Ovary (tissue), 9 donors: ENCODE measurements around the gene RUNX2. TPM values are rescaled to one million over a fixed set of nuclear protein-coding genes. Genes with fewer than 3 reads are reported as not detected.

Experiments used
- DNase-seq, 5 donors: peaks; one replicate each; pipeline ENCODE4 v3.0.0-alpha.2; 2019 to 2020
- H3K27ac ChIP-seq, 2 donors: fragments of 200-600 bp; one replicate each; pipeline versions ENCODE4 v1.5.1 to v1.8.0; 2019 to 2022
- H3K27me3 ChIP-seq: fragments of 200-600 bp; one replicate; pipeline ENCODE4 v1.8.0; 2022
- H3K36me3 ChIP-seq: fragments of 200-600 bp; sonication (generic); one replicate; pipeline ENCODE4 v1.5.1; 2019
- H3K4me1 ChIP-seq: one replicate; pipeline ENCODE4 v1.8.1; 2013; ENCODE audit warnings: mild to moderate bottlenecking, moderate library complexity; ENCODE audit not compliant: insufficient read depth
- H3K4me3 ChIP-seq: fragments of 200-600 bp; sonication (generic); one replicate; pipeline ENCODE4 v1.5.1; 2017
- H3K9me3 ChIP-seq, 2 donors: fragments of 200-600 bp in 1 of 2; sonication (generic) in 1 of 2; one replicate each; pipeline versions ENCODE4 v1.5.1 to v1.8.1; 2013 to 2019; ENCODE audit warnings: mild to moderate bottlenecking in 1 of 2, moderate library complexity in 1 of 2
- EP300 ChIP-seq: sonication (generic); formaldehyde crosslinking; IDR thresholded peaks from one replicate; pipeline ENCODE4 v1.6.1; 2017; ENCODE audit warnings: antibody characterized with exemption
- POLR2A ChIP-seq: fragments of 450-650 bp; IDR thresholded peaks from one replicate; pipeline ENCODE4 v1.6.1; 2017; ENCODE audit warnings: antibody characterized with exemption, mild to moderate bottlenecking, moderate library complexity
- WGBS, 3 donors: extraction: QIAGEN DNeasy Blood & Tissue Kit in 1 of 3; methylation state at CpG; one replicate each; pipeline versions ENCODE4 v1.1.5 to v1.1.7; 2013 to 2017; 5-methylcytosine and 5-hydroxymethylcytosine counted together
- intact Hi-C, 4 donors: fragments of 100-400 bp; cut with DNase I; formaldehyde crosslinking; loops; one replicate each; pipeline versions ENCODE4 v1.11.0 to v1.15.1; 2022 to 2023
- polyA plus RNA-seq, 2 donors: library from polyadenylated mRNA; stranded (reverse); fragments of 200-250 nt in 1 of 2; fragments of 350-450 nt in 1 of 2; fragmentation: Illumina TruSeq in 1 of 2; extraction: RNeasy Lipid Tissue Mini Kit (QIAGEN cat#74804) in 1 of 2; gene quantifications; one replicate each; pipeline ENCODE4 v1.2.3, GENCODE V29; 2013 to 2014
- total RNA-seq, 7 donors: library from RNA; depleted of rRNA in 2 of 7; stranded (reverse); fragments of >200 nt in 2 of 7; fragmentation: NEBNext Ultra II Directional in 3 of 7; extraction: Animal tissue kit (Norgen Biotek cat#: 25700) in 3 of 7; gene quantifications; one replicate each; pipeline versions ENCODE4 v1.1.0 to v1.2.4, GENCODE V29; 2016 to 2023
- TF ChIP-seq, protein P1 (sequence below), 3 donors: fragments of 450-650 bp in 2 of 3; fragments of 200-600 bp in 1 of 3; IDR thresholded peaks; one replicate each; pipeline versions ENCODE4 v1.5.1 to v1.8.0; 2016 to 2022; ENCODE audit warnings: antibody characterized with exemption in 3 of 3, mild to moderate bottlenecking in 1 of 3
- donor health status: DM: no; HTN: no; CAD: no; lungs with moderate emphysema.
- donor health status: DM: no; HTN: no; CAD: no.
- donor health status: Bipolar disorder and iron deficiency.
- donor health status: DM: yes; HTN: yes; CAD: no.
- donor health status: DM: no; HTN: no; CAD: no.
- donor health status: DM: yes; HTN: yes; CAD: no.

Gene RUNX2
- total and polyA plus RNA-seq, 9 donors: 1.1 to 25.2 (median 3.3) TPM

DNA sequence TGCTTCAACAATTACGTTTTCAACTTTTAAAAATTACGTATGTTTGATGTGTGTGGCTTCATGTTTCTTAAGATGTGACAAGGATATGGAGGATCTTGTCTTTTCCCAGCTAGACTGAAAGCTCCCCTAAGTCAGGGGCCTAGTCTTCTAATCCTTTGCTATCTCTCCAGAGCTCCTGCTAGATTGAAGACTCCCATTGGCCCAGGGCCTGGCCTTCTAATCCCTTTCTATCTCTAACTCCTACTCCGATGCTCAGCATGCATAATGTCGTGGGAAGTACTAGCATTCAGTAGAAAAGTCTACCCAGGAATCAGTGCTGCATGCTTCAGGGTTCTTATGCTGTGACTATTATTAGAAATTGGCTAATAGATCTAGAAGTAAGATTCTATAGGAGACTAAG lies 194.4 kb downstream of the RUNX2 start:
- Histone ChIP-seq H3K9me3 (no peaks in the 10 kb centered on the region), H3K27ac (no peak overlapping the region), H3K27me3 (no peaks in the 10 kb centered on the region), H3K4me1 (no peaks in the 10 kb centered on the region), H3K36me3 (no peaks in the 10 kb centered on the region), H3K4me3 (no peak overlapping the region)
- TF ChIP-seq, protein P1, sequence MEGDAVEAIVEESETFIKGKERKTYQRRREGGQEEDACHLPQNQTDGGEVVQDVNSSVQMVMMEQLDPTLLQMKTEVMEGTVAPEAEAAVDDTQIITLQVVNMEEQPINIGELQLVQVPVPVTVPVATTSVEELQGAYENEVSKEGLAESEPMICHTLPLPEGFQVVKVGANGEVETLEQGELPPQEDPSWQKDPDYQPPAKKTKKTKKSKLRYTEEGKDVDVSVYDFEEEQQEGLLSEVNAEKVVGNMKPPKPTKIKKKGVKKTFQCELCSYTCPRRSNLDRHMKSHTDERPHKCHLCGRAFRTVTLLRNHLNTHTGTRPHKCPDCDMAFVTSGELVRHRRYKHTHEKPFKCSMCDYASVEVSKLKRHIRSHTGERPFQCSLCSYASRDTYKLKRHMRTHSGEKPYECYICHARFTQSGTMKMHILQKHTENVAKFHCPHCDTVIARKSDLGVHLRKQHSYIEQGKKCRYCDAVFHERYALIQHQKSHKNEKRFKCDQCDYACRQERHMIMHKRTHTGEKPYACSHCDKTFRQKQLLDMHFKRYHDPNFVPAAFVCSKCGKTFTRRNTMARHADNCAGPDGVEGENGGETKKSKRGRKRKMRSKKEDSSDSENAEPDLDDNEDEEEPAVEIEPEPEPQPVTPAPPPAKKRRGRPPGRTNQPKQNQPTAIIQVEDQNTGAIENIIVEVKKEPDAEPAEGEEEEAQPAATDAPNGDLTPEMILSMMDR (IDR thresholded peaks at IDR 0.05): no peak
- TF ChIP-seq EP300 (no peak), POLR2A (no peak)
- WGBS, 3 donors: 93 to 94% (median 94%) methylated on average over 4 of the region's 4 CpGs
- DNase-seq: no peak
- intact Hi-C loops: no loop called here

DNA sequence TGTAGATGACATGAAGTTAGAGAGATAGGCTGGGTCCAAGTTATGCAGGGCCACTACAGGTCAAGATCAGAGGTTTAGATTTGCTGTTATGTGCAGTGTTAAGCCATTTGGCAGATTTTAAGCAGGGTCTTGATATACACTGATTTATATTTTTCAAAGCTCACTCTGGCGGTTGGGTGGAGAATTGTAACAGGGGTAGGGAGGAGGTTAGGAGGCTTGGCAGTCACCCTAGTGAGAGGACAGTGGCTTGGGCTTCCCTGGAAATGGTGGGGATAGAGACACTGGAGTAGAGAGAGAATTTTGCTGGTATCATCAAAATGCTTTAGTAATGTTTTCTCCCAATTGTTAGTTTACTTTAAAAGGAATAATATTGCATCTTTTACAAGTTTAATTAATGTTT lies 199.1 kb downstream of the RUNX2 start:
- TF ChIP-seq POLR2A (no peak), EP300 (no peak)
- TF ChIP-seq, protein P1 (IDR thresholded peaks at IDR 0.05): no peak
- no peak overlapping the region for H3K27ac ChIP-seq
- no peaks in the 10 kb centered on the region for H3K9me3 ChIP-seq
- no peaks in the 10 kb centered on the region for H3K4me1 ChIP-seq
- intact Hi-C loops: no loop called here
- DNase-seq: no peak
- no peaks in the 10 kb centered on the region for H3K27me3 ChIP-seq
- 62 to 80% (median 80%) methylated on average over 1 of the region's 1 CpG for WGBS, 3 donors
- no peak overlapping the region for H3K4me3 ChIP-seq
- no peaks in the 10 kb centered on the region for H3K36me3 ChIP-seq

DNA sequence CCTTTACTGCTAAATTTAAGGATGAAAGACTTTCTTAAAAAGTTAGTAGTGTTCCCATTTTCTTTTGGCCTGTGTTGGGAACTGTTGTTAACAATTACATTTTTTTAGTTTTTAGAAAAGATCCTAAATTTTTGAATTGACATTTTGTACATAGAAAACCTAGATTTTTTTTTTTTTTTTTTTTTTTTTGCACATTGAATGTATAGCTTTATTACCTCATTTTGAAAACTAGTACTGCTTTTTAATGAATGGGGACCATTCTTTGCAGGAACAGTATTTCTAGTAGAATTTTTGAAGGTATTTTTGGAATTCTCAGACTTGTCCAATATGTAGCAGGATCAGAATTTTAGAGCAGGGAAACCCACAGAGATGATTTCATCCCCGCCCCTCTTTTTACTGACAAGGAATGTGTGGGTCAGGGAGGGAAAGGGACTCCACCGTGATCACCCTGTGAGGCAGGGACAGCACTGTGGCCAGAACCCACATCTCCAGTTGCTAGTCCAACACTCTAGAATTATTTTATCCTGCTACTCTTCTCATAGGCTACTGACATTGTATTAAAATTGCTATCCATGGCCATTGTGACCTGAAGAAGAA lies 204.0 kb downstream of the RUNX2 start:
- no peaks in the 10 kb centered on the region for H3K36me3 ChIP-seq
- no peaks in the 10 kb centered on the region for H3K4me1 ChIP-seq
- intact Hi-C loops: no loop called here
- TF ChIP-seq EP300: no peak
- TF ChIP-seq, protein P1 (IDR thresholded peaks at IDR 0.05): no peak
- no peak for TF ChIP-seq POLR2A
- H3K4me3 ChIP-seq: no peak overlapping the region
- no peak for DNase-seq
- WGBS, 3 donors: 59 to 74% (median 68%) methylated on average over 2 of the region's 2 CpGs
- H3K27ac ChIP-seq: no peak overlapping the region
- no peaks in the 10 kb centered on the region for H3K27me3 ChIP-seq
- H3K9me3 ChIP-seq: no peaks in the 10 kb centered on the region

DNA sequence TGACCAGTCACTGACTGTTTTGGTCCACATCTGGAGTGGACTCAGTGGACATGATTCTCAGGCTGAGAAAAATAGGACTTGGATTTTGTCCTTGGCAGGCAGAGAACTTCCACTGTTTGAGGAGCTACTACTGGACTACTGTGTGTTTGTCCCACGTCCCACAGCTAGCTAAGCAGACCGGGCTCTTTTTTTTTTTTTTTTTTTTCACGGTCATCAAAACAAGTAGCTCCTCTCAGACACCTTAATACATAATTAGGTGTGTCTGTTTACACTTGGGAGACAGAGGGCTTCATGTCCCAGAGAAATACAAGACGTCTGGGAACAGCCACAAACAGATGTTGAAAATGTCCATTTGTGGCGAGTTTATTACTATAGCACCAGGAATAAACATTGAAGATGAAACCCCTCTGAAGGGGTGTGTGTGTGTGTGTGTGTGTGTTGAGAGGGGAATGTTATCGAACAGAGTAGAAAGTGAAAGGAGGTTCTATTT lies 204.6 kb downstream of the RUNX2 start:
- H3K4me1 ChIP-seq: no peaks in the 10 kb centered on the region
- TF ChIP-seq POLR2A (no peak), EP300 (no peak)
- TF ChIP-seq, protein P1 (IDR thresholded peaks at IDR 0.05): no peak
- no peak for DNase-seq
- H3K4me3 ChIP-seq: no peak overlapping the region
- peak overlapping the region in 1 of 2 donors; percentile 21 for H3K27ac ChIP-seq
- intact Hi-C loops: no loop called here
- no peaks in the 10 kb centered on the region for H3K36me3 ChIP-seq
- WGBS, 3 donors: 3 to 13% (median 5%) methylated on average over 6 of the region's 6 CpGs
- H3K9me3 ChIP-seq: no peaks in the 10 kb centered on the region
- H3K27me3 ChIP-seq: no peaks in the 10 kb centered on the region
